Measurements from ENCODE around the gene EMP1.

The EMP1 gene

GRCh38 chr12:13173012-13173932 lies 23.3 kb upstream of the EMP1 start:
- peak; percentile 53 for DNase-seq

GRCh38 chr12:13175499-13175898 lies 21.0 kb upstream of the EMP1 start:
- no peak for DNase-seq

GRCh38 chr12:13176256-13176655 lies 20.3 kb upstream of the EMP1 start:
- no peak for DNase-seq

GRCh38 chr12:13177373-13177772 lies 19.2 kb upstream of the EMP1 start:
- DNase-seq, result no peak

GRCh38 chr12:13177906-13178305 lies 18.6 kb upstream of the EMP1 start:
- no peak for DNase-seq

GRCh38 chr12:13178568-13179210 lies 17.8 kb upstream of the EMP1 start:
- DNase-seq, result no peak

- DNase-seq, result peak; percentile 32
Measured at GRCh38 chr12:13179211-13180074, 17.1 kb upstream of the EMP1 start.

- no peak for DNase-seq
Measured at GRCh38 chr12:13181375-13182070, 15.0 kb upstream of the EMP1 start.

- no peak for DNase-seq
Measured at GRCh38 chr12:13182881-13183280, 13.6 kb upstream of the EMP1 start.

- DNase-seq, result no peak
Measured at GRCh38 chr12:13183620-13184019, 12.9 kb upstream of the EMP1 start.

- DNase-seq, result no peak
Measured at GRCh38 chr12:13186302-13186701, 10.2 kb upstream of the EMP1 start.

- no peak for DNase-seq
Measured at GRCh38 chr12:13187399-13187798, 9.1 kb upstream of the EMP1 start.

- no peak for DNase-seq
Measured at GRCh38 chr12:13189264-13189663, 7.3 kb upstream of the EMP1 start.

- DNase-seq, result no peak
Measured at GRCh38 chr12:13190275-13190674, 6.3 kb upstream of the EMP1 start.

- DNase-seq, result no peak
Measured at GRCh38 chr12:13192719-13193118, 3.8 kb upstream of the EMP1 start.

- no peak for DNase-seq
Measured at GRCh38 chr12:13193505-13194231, 2.9 kb upstream of the EMP1 start.

GRCh38 chr12:13194401-13195110 lies 2.0 kb upstream of the EMP1 start:
- no peak for DNase-seq

- no peak for DNase-seq
Measured at GRCh38 chr12:13195250-13195649, 1.3 kb upstream of the EMP1 start.

GRCh38 chr12:13195785-13196129 lies 769 bp upstream of the EMP1 start:
- DNase-seq, result no peak

GRCh38 chr12:13197032-13197431 lies 506 bp downstream of the EMP1 start:
- no peak for DNase-seq

GRCh38 chr12:13197526-13198143 lies 1.1 kb downstream of the EMP1 start:
- peak; percentile 34 for DNase-seq
